NT2/D1 (cell line): ENCODE measurements around the gene TBPL1.

Experiments
- DNase-seq: peaks from one replicate; pipeline ENCODE4 v3.0.0-alpha.2; 2011; ENCODE audit warnings: low read depth, low spot score
- H3K27me3 ChIP-seq: 2 replicates; pipeline ENCODE4 v1.6.0; 2011; ENCODE audit warnings: mild to moderate bottlenecking; ENCODE audit not compliant: insufficient read length, insufficient read depth
- H3K36me3 ChIP-seq: 2 replicates; pipeline ENCODE4 v1.6.1; 2011; ENCODE audit warnings: mild to moderate bottlenecking, low read length, mixed read lengths; ENCODE audit not compliant: insufficient read depth, insufficient read length
- H3K4me1 ChIP-seq: 2 replicates; pipeline ENCODE4 v1.5.1; 2011; ENCODE audit not compliant: insufficient read depth, insufficient read length
- H3K4me3 ChIP-seq: 2 replicates; pipeline ENCODE4 v1.5.1; 2011; ENCODE audit warnings: low read depth; ENCODE audit not compliant: insufficient read length
- H3K9ac ChIP-seq: 2 replicates; pipeline ENCODE4 v1.6.0; 2011; ENCODE audit warnings: low read depth; ENCODE audit not compliant: insufficient read length
- H3K9me3 ChIP-seq: 2 replicates; pipeline ENCODE4 v1.5.1; 2011; ENCODE audit warnings: mild to moderate bottlenecking, low read length; ENCODE audit not compliant: insufficient read depth
- SUZ12 ChIP-seq: IDR thresholded peaks from 2 replicates; pipeline ENCODE4 v1.6.1; 2011; ENCODE audit not compliant: insufficient read length, insufficient read depth; ENCODE audit errors: extremely low read depth
- YY1 ChIP-seq: IDR thresholded peaks from 2 replicates; pipeline ENCODE4 v1.6.1; 2011; ENCODE audit not compliant: insufficient read length, insufficient read depth
- ZNF274 ChIP-seq: IDR thresholded peaks from 2 replicates; pipeline ENCODE4 v1.6.1; 2011; ENCODE audit warnings: mild to moderate bottlenecking, low read depth, low read length

TBPL1 gene

GRCh38 chr6:134000443-134000842 lies 47.4 kb downstream of the TBPL1 start:
- Histone ChIP-seq H3K4me3 (no peak overlapping the region), H3K9ac (no peak overlapping the region), H3K27me3 (no peaks in the 10 kb centered on the region), H3K9me3 (no peaks in the 10 kb centered on the region; the same call in 1 of the 2 replicates), H3K4me1 (peaks cover 3% of the 10 kb centered on the region), H3K36me3 (no peaks in the 10 kb centered on the region)
- TF ChIP-seq ZNF274 = no peak
- no peak for TF ChIP-seq YY1
- TF ChIP-seq SUZ12 = no peak
- DNase-seq = no peak

GRCh38 chr6:134002821-134003220 lies 49.8 kb downstream of the TBPL1 start:
- H3K9me3 ChIP-seq = no peaks in the 10 kb centered on the region
- H3K4me3 ChIP-seq = no peak overlapping the region
- no peaks in the 10 kb centered on the region for H3K36me3 ChIP-seq
- no peak for TF ChIP-seq SUZ12
- no peak for TF ChIP-seq YY1
- no peak for TF ChIP-seq ZNF274
- H3K9ac ChIP-seq = no peak overlapping the region
- no peaks in the 10 kb centered on the region for H3K27me3 ChIP-seq
- H3K4me1 ChIP-seq = peaks cover 3% of the 10 kb centered on the region
- no peak for DNase-seq

GRCh38 chr6:134003542-134003951 lies 50.5 kb downstream of the TBPL1 start:
- H3K9ac ChIP-seq = no peak overlapping the region
- H3K4me1 ChIP-seq = peaks cover 3% of the 10 kb centered on the region
- H3K27me3 ChIP-seq = no peaks in the 10 kb centered on the region
- no peak for DNase-seq
- TF ChIP-seq SUZ12 = no peak
- TF ChIP-seq ZNF274 = no peak
- no peak for TF ChIP-seq YY1
- H3K4me3 ChIP-seq = no peak overlapping the region
- H3K9me3 ChIP-seq = no peaks in the 10 kb centered on the region
- H3K36me3 ChIP-seq = no peaks in the 10 kb centered on the region

- Histone ChIP-seq H3K27me3 (no peaks in the 10 kb centered on the region), H3K9me3 (no peaks in the 10 kb centered on the region), H3K4me1 (peaks cover 3% of the 10 kb centered on the region), H3K9ac (no peak overlapping the region), H3K4me3 (no peak overlapping the region), H3K36me3 (no peaks in the 10 kb centered on the region)
- no peak for DNase-seq
- TF ChIP-seq SUZ12 (no peak), YY1 (no peak), ZNF274 (no peak)
These were observed 51.7 kb downstream of the TBPL1 start for GRCh38 chr6:134004714-134005113.

- Histone ChIP-seq H3K9me3 (no peaks in the 10 kb centered on the region), H3K4me1 (peaks cover 3% of the 10 kb centered on the region), H3K9ac (no peak overlapping the region), H3K27me3 (no peaks in the 10 kb centered on the region), H3K36me3 (no peaks in the 10 kb centered on the region), H3K4me3 (no peak overlapping the region)
- no peak for DNase-seq
- TF ChIP-seq ZNF274 (no peak), SUZ12 (no peak), YY1 (no peak)
These were observed 52.8 kb downstream of the TBPL1 start for GRCh38 chr6:134005800-134006199.

- Histone ChIP-seq H3K9ac (no peak overlapping the region), H3K9me3 (no peaks in the 10 kb centered on the region), H3K4me1 (peaks cover 3% of the 10 kb centered on the region), H3K36me3 (no peaks in the 10 kb centered on the region), H3K4me3 (no peak overlapping the region), H3K27me3 (no peaks in the 10 kb centered on the region)
- no peak for DNase-seq
- TF ChIP-seq SUZ12 (no peak), YY1 (no peak), ZNF274 (no peak)
These were observed 54.1 kb downstream of the TBPL1 start for GRCh38 chr6:134007077-134007476.

- TF ChIP-seq YY1 (no peak), ZNF274 (no peak), SUZ12 (no peak)
- H3K27me3 ChIP-seq = no peaks in the 10 kb centered on the region
- H3K9me3 ChIP-seq = no peaks in the 10 kb centered on the region
- H3K4me1 ChIP-seq = no peaks in the 10 kb centered on the region
- DNase-seq = no peak
- H3K36me3 ChIP-seq = no peaks in the 10 kb centered on the region
- H3K4me3 ChIP-seq = no peak overlapping the region
- H3K9ac ChIP-seq = no peak overlapping the region
These were observed 56.9 kb downstream of the TBPL1 start for GRCh38 chr6:134009876-134010275.
